Liver (tissue), 9 donors: Measurements from ENCODE around the gene NDUFB1. TPM values are rescaled to one million over a fixed set of nuclear protein-coding genes. Genes with fewer than 3 reads are reported as not detected.

Experiments
- DNase-seq: peaks from one replicate; pipeline ENCODE4 v3.0.0-alpha.2; 2017; ENCODE audit warnings: low spot score
- H3K27ac ChIP-seq, 2 donors: one replicate each; pipeline ENCODE4 v1.7.0; 2013; ENCODE audit warnings: inconsistent platforms in 2 of 2, low read length in 2 of 2, control low read depth in 1 of 2, low read depth in 1 of 2, mild to moderate bottlenecking in 1 of 2
- H3K27me3 ChIP-seq, 4 donors: one replicate each; pipeline versions ENCODE4 v1.6.1 to v1.7.0; 2013; ENCODE audit warnings: low read length in 3 of 4, inconsistent platforms in 1 of 4, mild to moderate bottlenecking in 1 of 4, moderate library complexity in 1 of 4; ENCODE audit not compliant: control insufficient read depth in 4 of 4, insufficient read depth in 4 of 4
- H3K36me3 ChIP-seq, 4 donors: one replicate each; pipeline versions ENCODE4 v1.6.1 to v1.7.0; 2013; ENCODE audit warnings: low read length in 3 of 4, mild to moderate bottlenecking in 3 of 4, low read depth in 1 of 4, moderate library complexity in 1 of 4; ENCODE audit not compliant: control insufficient read depth in 4 of 4, insufficient read depth in 3 of 4
- H3K4me1 ChIP-seq, 4 donors: one replicate each; pipeline versions ENCODE4 v1.6.1 to v1.7.0; 2013; ENCODE audit warnings: low read length in 3 of 4, mild to moderate bottlenecking in 3 of 4, moderate library complexity in 1 of 4; ENCODE audit not compliant: control insufficient read depth in 4 of 4, insufficient read depth in 4 of 4
- H3K4me3 ChIP-seq, 3 donors: one replicate each; pipeline versions ENCODE4 v1.6.1 to v1.7.0; 2013; ENCODE audit warnings: low read length in 3 of 3, control low read depth in 1 of 3, low read depth in 1 of 3, mild to moderate bottlenecking in 1 of 3
- H3K9ac ChIP-seq, 2 donors: one replicate each; pipeline ENCODE4 v1.7.0; 2013; ENCODE audit warnings: low read length in 2 of 2, mild to moderate bottlenecking in 2 of 2, moderate library complexity in 2 of 2, control low read depth in 1 of 2, low read depth in 1 of 2
- H3K9me3 ChIP-seq, 4 donors: one replicate each; pipeline versions ENCODE4 v1.6.1 to v1.7.0; 2013; ENCODE audit warnings: low read length in 3 of 4; ENCODE audit not compliant: control insufficient read depth in 4 of 4
- ATF3 ChIP-seq: IDR thresholded peaks from 2 replicates; pipeline ENCODE4 v1.6.1; 2016; ENCODE audit warnings: antibody characterized with exemption
- CTCF ChIP-seq: fragments of 150-350 bp; IDR thresholded peaks from 2 replicates; pipeline ENCODE4 v1.5.1; 2017; ENCODE audit warnings: improper control_type of control experiment, low read depth, low read length; ENCODE audit not compliant: missing input control
- EGR1 ChIP-seq, 2 donors: IDR thresholded peaks; 2 replicates each; pipeline ENCODE4 v1.6.1; 2016 to 2018; ENCODE audit warnings: antibody characterized with exemption in 2 of 2, low read depth in 2 of 2
- FOXA1 ChIP-seq: IDR thresholded peaks from 2 replicates; pipeline ENCODE4 v1.6.1; 2016; ENCODE audit warnings: antibody characterized with exemption
- FOXA2 ChIP-seq: IDR thresholded peaks from 2 replicates; pipeline ENCODE4 v1.6.1; 2016; ENCODE audit warnings: antibody characterized with exemption
- GABPA ChIP-seq, 2 donors: IDR thresholded peaks in 1 of 2; conservative IDR thresholded peaks in 1 of 2; 2 replicates each; pipeline ENCODE4 v1.6.1; 2016; ENCODE audit warnings: antibody characterized with exemption in 2 of 2, mild to moderate bottlenecking in 1 of 2, moderate library complexity in 1 of 2
- HNF4A ChIP-seq, 2 donors: conservative IDR thresholded peaks; 2 replicates each; pipeline ENCODE4 v1.6.1; 2016; ENCODE audit warnings: antibody characterized with exemption in 2 of 2, mild to moderate bottlenecking in 2 of 2
- HNF4G ChIP-seq: IDR thresholded peaks from 2 replicates; pipeline ENCODE4 v1.6.1; 2016; ENCODE audit warnings: antibody characterized with exemption
- JUND ChIP-seq, 2 donors: IDR thresholded peaks; 2 replicates each; pipeline ENCODE4 v1.6.1; 2016; ENCODE audit warnings: antibody characterized with exemption in 2 of 2
- MAX ChIP-seq: IDR thresholded peaks from 2 replicates; pipeline ENCODE4 v1.6.1; 2016; ENCODE audit warnings: antibody characterized with exemption
- NR2F2 ChIP-seq: IDR thresholded peaks from 2 replicates; pipeline ENCODE4 v1.6.1; 2016; ENCODE audit warnings: antibody characterized with exemption
- RAD21 ChIP-seq, 2 donors: IDR thresholded peaks; 2 replicates each; pipeline ENCODE4 v1.6.1; 2016; ENCODE audit warnings: antibody characterized with exemption in 2 of 2, mild to moderate bottlenecking in 2 of 2
- RXRA ChIP-seq, 2 donors: IDR thresholded peaks; 2 replicates each; pipeline ENCODE4 v1.6.1; 2017 to 2018; ENCODE audit warnings: antibody characterized with exemption in 2 of 2, mild to moderate bottlenecking in 1 of 2
- SP1 ChIP-seq: IDR thresholded peaks from 2 replicates; pipeline ENCODE4 v1.6.1; 2018; ENCODE audit warnings: antibody characterized with exemption, mild to moderate bottlenecking
- TAF1 ChIP-seq: conservative IDR thresholded peaks from 2 replicates; pipeline ENCODE4 v1.6.1; 2016; ENCODE audit warnings: antibody characterized with exemption, mild to moderate bottlenecking
- YY1 ChIP-seq: IDR thresholded peaks from 2 replicates; pipeline ENCODE4 v1.6.1; 2016; ENCODE audit warnings: antibody characterized with exemption, mild to moderate bottlenecking
- WGBS: extraction: QIAGEN DNeasy Blood & Tissue Kit; methylation state at CpG from one replicate; pipeline ENCODE4 v1.1.7; 2013; 5-methylcytosine and 5-hydroxymethylcytosine counted together
- polyA plus RNA-seq, 2 donors: library from polyadenylated mRNA; stranded (reverse) in 1 of 2; unstranded in 1 of 2; fragments of 200-250 nt in 1 of 2; fragments of >200 nt in 1 of 2; fragmentation: Nextera tagmentation in 1 of 2; extraction: Ambion mirVana in 1 of 2; gene quantifications; one replicate each; pipeline versions ENCODE4 v1.2.1 to v1.2.3, GENCODE V29; 2013 to 2015
- total RNA-seq, 2 donors: library from RNA; depleted of rRNA; stranded (reverse); fragments of >200 nt; gene quantifications; one replicate each; pipeline ENCODE4 v1.2.3, GENCODE V29; 2014
- TF ChIP-seq, protein P1 (sequence below): IDR thresholded peaks from 2 replicates; pipeline ENCODE4 v1.6.1; 2016; ENCODE audit warnings: antibody characterized with exemption
- TF ChIP-seq, protein P2 (sequence below): IDR thresholded peaks from 2 replicates; pipeline ENCODE4 v1.6.1; 2016; ENCODE audit warnings: antibody characterized with exemption, mild to moderate bottlenecking
- donor health status: healthy.
- donor health status: healthy.
- donor health status: healthy.
- donor health status: healthy.
- donor health status: healthy.

The NDUFB1 gene
- total and polyA plus RNA-seq, 4 donors, result 136 to 436 (median 240) TPM

DNA sequence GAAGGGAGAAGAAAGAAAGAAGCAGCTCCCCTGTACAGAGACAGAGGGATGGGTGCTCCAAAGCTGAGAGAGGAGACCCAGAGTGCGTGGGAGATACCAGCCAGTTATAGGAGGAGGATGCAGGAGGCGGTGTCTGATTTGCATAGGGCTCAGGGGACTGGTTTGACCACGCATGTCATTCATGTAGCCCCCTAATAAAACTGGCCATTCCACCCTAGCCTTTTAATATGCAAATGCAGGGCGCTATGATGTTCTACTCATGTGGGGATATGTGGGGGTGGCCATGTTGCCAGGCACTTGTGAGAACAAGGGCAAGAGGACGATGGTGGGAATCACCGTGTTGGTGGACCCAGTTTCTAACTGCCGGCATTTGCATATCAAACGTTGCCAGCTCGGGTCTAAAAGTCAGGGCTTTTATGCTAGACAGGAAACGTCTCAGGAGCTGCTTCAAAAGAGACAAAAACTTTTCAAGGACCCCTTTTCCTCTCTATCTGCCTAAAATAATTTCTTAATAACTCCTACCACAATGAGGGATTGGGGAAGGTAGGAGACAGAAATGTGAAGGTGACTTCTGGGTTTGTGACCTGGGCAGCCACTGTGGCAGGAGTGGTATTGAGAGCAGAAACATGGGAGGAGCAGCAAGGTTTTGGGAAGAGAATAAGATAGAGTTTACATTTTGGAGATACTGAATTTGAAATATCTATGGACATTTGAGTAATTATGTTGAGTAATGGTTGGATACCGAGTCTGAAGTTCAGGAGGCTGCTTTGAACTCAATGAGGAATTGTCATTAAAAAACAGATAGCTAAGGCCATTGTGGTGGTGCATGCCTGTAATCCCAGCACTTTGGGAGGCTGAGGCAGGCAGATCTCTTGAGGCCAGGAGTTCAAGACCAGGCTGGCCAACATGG lies 12.9 kb downstream of the NDUFB1 start:
- no peak for TF ChIP-seq FOXA1
- TF ChIP-seq, protein P1, sequence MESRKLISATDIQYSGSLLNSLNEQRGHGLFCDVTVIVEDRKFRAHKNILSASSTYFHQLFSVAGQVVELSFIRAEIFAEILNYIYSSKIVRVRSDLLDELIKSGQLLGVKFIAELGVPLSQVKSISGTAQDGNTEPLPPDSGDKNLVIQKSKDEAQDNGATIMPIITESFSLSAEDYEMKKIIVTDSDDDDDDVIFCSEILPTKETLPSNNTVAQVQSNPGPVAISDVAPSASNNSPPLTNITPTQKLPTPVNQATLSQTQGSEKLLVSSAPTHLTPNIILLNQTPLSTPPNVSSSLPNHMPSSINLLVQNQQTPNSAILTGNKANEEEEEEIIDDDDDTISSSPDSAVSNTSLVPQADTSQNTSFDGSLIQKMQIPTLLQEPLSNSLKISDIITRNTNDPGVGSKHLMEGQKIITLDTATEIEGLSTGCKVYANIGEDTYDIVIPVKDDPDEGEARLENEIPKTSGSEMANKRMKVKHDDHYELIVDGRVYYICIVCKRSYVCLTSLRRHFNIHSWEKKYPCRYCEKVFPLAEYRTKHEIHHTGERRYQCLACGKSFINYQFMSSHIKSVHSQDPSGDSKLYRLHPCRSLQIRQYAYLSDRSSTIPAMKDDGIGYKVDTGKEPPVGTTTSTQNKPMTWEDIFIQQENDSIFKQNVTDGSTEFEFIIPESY, result no peak
- TF ChIP-seq GABPA (IDR thresholded peaks at IDR 0.05 in 1 of 2, conservative IDR thresholded peaks at IDR 0.05 in 1 of 2), result no peak
- no peak for TF ChIP-seq CTCF
- TF ChIP-seq, protein P2, sequence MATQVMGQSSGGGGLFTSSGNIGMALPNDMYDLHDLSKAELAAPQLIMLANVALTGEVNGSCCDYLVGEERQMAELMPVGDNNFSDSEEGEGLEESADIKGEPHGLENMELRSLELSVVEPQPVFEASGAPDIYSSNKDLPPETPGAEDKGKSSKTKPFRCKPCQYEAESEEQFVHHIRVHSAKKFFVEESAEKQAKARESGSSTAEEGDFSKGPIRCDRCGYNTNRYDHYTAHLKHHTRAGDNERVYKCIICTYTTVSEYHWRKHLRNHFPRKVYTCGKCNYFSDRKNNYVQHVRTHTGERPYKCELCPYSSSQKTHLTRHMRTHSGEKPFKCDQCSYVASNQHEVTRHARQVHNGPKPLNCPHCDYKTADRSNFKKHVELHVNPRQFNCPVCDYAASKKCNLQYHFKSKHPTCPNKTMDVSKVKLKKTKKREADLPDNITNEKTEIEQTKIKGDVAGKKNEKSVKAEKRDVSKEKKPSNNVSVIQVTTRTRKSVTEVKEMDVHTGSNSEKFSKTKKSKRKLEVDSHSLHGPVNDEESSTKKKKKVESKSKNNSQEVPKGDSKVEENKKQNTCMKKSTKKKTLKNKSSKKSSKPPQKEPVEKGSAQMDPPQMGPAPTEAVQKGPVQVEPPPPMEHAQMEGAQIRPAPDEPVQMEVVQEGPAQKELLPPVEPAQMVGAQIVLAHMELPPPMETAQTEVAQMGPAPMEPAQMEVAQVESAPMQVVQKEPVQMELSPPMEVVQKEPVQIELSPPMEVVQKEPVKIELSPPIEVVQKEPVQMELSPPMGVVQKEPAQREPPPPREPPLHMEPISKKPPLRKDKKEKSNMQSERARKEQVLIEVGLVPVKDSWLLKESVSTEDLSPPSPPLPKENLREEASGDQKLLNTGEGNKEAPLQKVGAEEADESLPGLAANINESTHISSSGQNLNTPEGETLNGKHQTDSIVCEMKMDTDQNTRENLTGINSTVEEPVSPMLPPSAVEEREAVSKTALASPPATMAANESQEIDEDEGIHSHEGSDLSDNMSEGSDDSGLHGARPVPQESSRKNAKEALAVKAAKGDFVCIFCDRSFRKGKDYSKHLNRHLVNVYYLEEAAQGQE, result no peak
- no peak for TF ChIP-seq TAF1
- no peak for TF ChIP-seq FOXA2
- TF ChIP-seq JUND (IDR thresholded peaks at IDR 0.05), result no peak
- TF ChIP-seq RXRA (IDR thresholded peaks at IDR 0.05), result no peak
- TF ChIP-seq MAX, result no peak
- TF ChIP-seq HNF4A (conservative IDR thresholded peaks at IDR 0.05), result no peak
- no peak for TF ChIP-seq NR2F2
- TF ChIP-seq YY1, result no peak
- no peak for TF ChIP-seq RAD21 (IDR thresholded peaks at IDR 0.05)
- TF ChIP-seq ATF3, result no peak
- TF ChIP-seq EGR1 (IDR thresholded peaks at IDR 0.05; ENCODE audit: low read depth in 2 of 2), result no peak
- no peak for TF ChIP-seq HNF4G
- no peak for TF ChIP-seq SP1
- H3K27me3 ChIP-seq, result no peaks in the 10 kb centered on the region
- no peaks in the 10 kb centered on the region for H3K9me3 ChIP-seq
- WGBS, result 27% methylated on average over 11 of the region's 11 CpGs
- H3K4me1 ChIP-seq, result peaks cover 0 to 13% (median 5%) of the 10 kb centered on the region in 4 donors
- DNase-seq, result no peak
- H3K27ac ChIP-seq, result no peak overlapping the region
- H3K36me3 ChIP-seq, result no peaks in the 10 kb centered on the region
- H3K4me3 ChIP-seq, result no peak overlapping the region
- H3K9ac ChIP-seq, result no peak overlapping the region
